Left ventricle myocardium inferior (tissue), 1 donor: ENCODE results near the gene TCF7L2. TPM values are rescaled to one million over a fixed set of nuclear protein-coding genes. Genes with fewer than 3 reads are reported as not detected.
A peak's percentile ranks its signal among the peaks of the same experiment; 100 is the strongest.

Source experiments
- DNase-seq: peaks from one replicate; pipeline ENCODE4 v3.0.0-alpha.2; 2020
- H3K27ac ChIP-seq: fragments of 200-600 bp; replicated peaks from 2 replicates; pipeline ENCODE4 v1.8.0; 2021
- H3K27me3 ChIP-seq: fragments of 200-600 bp; 2 replicates; pipeline ENCODE4 v1.8.0; 2021; ENCODE audit warnings: low read depth
- H3K36me3 ChIP-seq: fragments of 200-600 bp; 2 replicates; pipeline ENCODE4 v1.8.0; 2021
- H3K4me1 ChIP-seq: fragments of 200-600 bp; 2 replicates; pipeline ENCODE4 v1.8.0; 2021
- H3K4me3 ChIP-seq: fragments of 200-600 bp; 2 replicates; pipeline ENCODE4 v1.8.0; 2021; ENCODE audit warnings: mild to moderate bottlenecking, moderate library complexity
- H3K9me3 ChIP-seq: fragments of 200-600 bp; replicated peaks from 2 replicates; pipeline ENCODE4 v1.8.0; 2021
- CTCF ChIP-seq: fragments of 200-600 bp; IDR thresholded peaks from 2 replicates; pipeline ENCODE4 v1.8.0; 2021; ENCODE audit warnings: antibody characterized with exemption, mild to moderate bottlenecking, borderline replicate concordance
- intact Hi-C: fragments of 100-400 bp; cut with micrococcal nuclease; formaldehyde crosslinking; loops from one replicate; pipeline ENCODE4 v1.11.0; 2022
- total RNA-seq: library from RNA; stranded (reverse); fragmentation: NEBNext Ultra II Directional; extraction: Animal tissue kit (Norgen Biotek cat#: 25700); gene quantifications from one replicate; pipeline ENCODE4 v1.2.1, GENCODE V29; 2021
- donor health status: DM: no; HTN: yes; CAD: no; lungs with severe emphysema.

The TCF7L2 gene
- total RNA-seq, 1 donor from 2014 or later: 8.9 TPM

DNA sequence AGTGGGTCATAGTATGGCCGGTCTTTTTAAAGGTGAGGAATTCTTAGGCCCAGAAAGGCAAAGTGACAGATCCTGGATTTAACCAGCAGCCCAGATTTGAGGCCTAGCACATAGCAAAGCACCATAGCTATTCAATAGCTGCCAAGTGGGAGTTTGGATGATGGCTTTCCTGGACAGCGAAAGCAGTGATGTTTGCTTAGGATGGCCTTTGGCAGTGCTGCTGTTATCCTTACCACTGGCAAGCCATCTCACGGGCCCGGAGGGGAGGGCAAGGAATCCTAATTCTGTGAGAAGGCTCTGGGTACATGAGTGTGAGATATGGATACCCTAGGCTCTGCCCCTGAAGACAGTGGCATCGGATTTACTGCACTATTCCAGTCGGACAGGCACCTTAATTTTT lies 50.4 kb downstream of the TCF7L2 start:
- peaks cover 67% of the 10 kb centered on the region for H3K4me1 ChIP-seq
- no peak for TF ChIP-seq CTCF
- intact Hi-C loops: no loop called here
- H3K36me3 ChIP-seq: no peaks in the 10 kb centered on the region
- H3K27ac ChIP-seq: peak overlapping the region; percentile 72
- H3K9me3 ChIP-seq: no peaks in the 10 kb centered on the region
- no peaks in the 10 kb centered on the region for H3K27me3 ChIP-seq
- no peak for DNase-seq
- H3K4me3 ChIP-seq: peak overlapping the region; percentile 24

- H3K9me3 ChIP-seq: no peaks in the 10 kb centered on the region
- no peaks in the 10 kb centered on the region for H3K27me3 ChIP-seq
- intact Hi-C loops: no loop called here
- H3K36me3 ChIP-seq: no peaks in the 10 kb centered on the region
- H3K4me3 ChIP-seq: peak overlapping the region; percentile 24
- DNase-seq: peak; percentile 24
- H3K27ac ChIP-seq: peak overlapping the region; percentile 72
- TF ChIP-seq CTCF: peak; percentile 53
- H3K4me1 ChIP-seq: peaks cover 71% of the 10 kb centered on the region
These were observed 51.0 kb downstream of the TCF7L2 start for GRCh38 chr10:113000876-113001598.

- no peaks in the 10 kb centered on the region for H3K9me3 ChIP-seq
- DNase-seq: no peak
- H3K27me3 ChIP-seq: no peaks in the 10 kb centered on the region
- H3K4me3 ChIP-seq: no peak overlapping the region
- intact Hi-C loops: no loop called here
- peaks cover 78% of the 10 kb centered on the region for H3K4me1 ChIP-seq
- no peaks in the 10 kb centered on the region for H3K36me3 ChIP-seq
- H3K27ac ChIP-seq: peak overlapping the region; percentile 72
- TF ChIP-seq CTCF: no peak
These were observed 51.8 kb downstream of the TCF7L2 start for GRCh38 chr10:113001599-113002448.

GRCh38 chr10:113002449-113002777 lies 52.4 kb downstream of the TCF7L2 start:
- Histone ChIP-seq H3K27ac (no peak overlapping the region), H3K36me3 (no peaks in the 10 kb centered on the region), H3K4me1 (peaks cover 82% of the 10 kb centered on the region), H3K27me3 (no peaks in the 10 kb centered on the region), H3K9me3 (no peaks in the 10 kb centered on the region), H3K4me3 (no peak overlapping the region)
- TF ChIP-seq CTCF: no peak
- DNase-seq: no peak
- intact Hi-C loops: no loop called here

DNA sequence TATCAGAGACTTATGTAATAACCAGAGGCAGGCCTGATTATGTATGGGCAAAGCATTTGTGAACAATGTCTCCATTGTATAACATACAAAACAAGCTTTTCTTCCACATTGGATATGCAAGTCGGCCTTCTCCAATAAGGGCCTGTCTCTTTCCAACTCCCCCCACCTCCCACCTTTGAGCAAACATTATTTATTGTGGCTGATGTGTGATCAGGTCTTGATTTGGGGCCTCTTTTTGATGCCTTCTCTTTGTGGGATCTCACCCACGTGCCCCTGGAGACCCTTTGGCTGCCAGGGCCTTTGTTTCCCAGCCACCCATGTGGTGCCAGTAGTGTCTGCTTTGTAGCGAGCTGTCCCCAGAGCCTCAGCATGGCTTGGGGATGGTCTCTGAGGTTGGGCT lies 53.0 kb downstream of the TCF7L2 start:
- peaks cover 82% of the 10 kb centered on the region for H3K4me1 ChIP-seq
- H3K27me3 ChIP-seq: no peaks in the 10 kb centered on the region
- intact Hi-C loops: no loop called here
- H3K27ac ChIP-seq: peak overlapping the region; percentile 28
- no peak for DNase-seq
- TF ChIP-seq CTCF: no peak
- no peak overlapping the region for H3K4me3 ChIP-seq
- H3K36me3 ChIP-seq: no peaks in the 10 kb centered on the region
- no peaks in the 10 kb centered on the region for H3K9me3 ChIP-seq
